Hematopoietic multipotent progenitor cell treated with erythropoietin and hydrocortisone succinate and interleukin-3 and kit ligand, for 4 days (in vitro differentiated cells): ENCODE data around the gene NME7.
"Not testable (repeated sequence)": the region's sequence is repeated elsewhere in the genome, so short reads cannot be mapped to it uniquely, and the experiment has no call there.

ENCODE experiments used
- DNase-seq: peaks from one replicate; pipeline ENCODE4 v3.0.0-alpha.2; 2015

NME7 gene

DNA sequence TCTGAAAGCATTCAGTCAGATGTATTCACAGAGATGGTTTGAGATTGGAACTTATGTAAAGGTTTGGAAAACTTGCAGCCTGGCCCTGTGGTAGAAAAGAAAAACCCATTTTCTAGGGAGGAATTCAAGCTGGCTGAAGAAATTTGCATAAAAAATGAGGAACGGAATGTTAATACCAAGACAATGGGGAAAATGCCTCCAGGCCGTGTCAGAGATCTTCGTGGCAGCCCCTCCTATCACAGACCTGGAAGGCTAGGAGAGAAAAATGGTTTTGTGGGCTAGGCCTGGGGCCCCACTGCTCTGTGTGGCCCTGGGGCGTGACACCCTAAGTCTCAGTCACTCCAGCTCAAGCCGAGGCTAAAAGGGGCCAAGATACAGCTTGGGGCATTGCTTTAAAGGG, 26.7 kb downstream of the NME7 start:
- peak; percentile 34 for DNase-seq

DNA sequence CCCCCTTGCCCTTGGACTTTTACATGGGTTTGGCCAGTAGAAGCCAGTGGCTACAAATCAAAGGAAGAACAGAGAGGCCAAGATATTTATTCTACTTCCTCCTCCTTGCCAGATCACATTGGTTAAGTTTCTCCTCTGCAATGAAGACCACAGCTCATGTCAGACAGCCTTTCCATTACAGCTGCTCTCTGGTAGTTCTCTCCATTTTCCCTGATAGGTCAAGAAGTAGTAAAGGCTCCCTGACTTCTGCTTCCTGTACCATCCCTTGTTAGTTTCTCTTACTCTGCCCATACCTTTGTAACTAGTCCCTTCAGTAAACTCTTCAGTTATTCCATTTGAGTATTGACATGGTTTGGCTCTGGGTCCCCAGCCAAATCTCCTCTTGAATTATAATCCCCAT, 27.8 kb downstream of the NME7 start:
- peak; percentile 22 for DNase-seq

DNA sequence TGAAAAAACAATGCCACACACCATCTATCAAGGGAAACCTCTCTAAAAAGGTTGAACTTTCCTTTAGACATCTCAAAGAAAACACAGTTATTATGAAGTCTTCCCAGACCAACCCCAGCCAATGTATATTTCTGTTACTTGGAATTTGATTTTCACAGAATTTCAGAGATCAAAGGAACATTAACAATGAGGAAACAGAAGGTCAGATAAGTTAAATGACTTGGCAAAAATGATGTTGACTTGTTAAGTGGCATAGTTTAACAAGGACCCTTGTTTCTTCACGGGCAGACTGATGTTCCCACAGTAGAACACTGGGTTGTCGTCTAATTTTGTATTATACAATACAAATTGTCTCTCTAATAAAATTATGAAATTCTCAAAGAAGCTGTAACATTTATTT, 29.0 kb downstream of the NME7 start:
- DNase-seq, result peak; percentile 93

- DNase-seq, result not testable (repeated sequence)
Measured at GRCh38 chr1:169336947-169337715, 30.5 kb downstream of the NME7 start.

DNA sequence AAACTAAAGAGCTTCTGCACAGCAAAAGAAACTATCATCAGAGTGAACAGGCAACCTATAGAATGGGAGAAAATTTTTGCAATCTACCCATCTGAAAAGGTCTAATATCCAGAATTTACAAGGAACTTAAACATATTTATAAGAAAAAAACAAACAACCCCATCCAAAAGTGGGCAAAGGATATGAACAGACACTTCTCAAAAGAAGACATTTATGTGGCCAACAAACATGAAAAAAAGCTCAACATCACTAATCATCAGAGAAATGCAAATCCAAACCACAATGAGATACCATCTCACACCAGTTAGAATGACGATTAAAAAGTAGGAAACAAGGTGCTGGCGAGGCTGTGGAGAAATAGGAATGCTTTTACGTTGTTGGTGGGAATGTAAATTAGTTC, 32.9 kb downstream of the NME7 start:
- not testable (repeated sequence) for DNase-seq

GRCh38 chr1:169330927-169331326, 36.7 kb downstream of the NME7 start:
- DNase-seq, result no peak

GRCh38 chr1:169329383-169329782, 38.2 kb downstream of the NME7 start:
- no peak for DNase-seq

- peak; percentile 78 for DNase-seq
Measured at GRCh38 chr1:169327875-169328274, 39.7 kb downstream of the NME7 start.

GRCh38 chr1:169326956-169327268, 40.7 kb downstream of the NME7 start:
- peak; percentile 73 for DNase-seq

DNA sequence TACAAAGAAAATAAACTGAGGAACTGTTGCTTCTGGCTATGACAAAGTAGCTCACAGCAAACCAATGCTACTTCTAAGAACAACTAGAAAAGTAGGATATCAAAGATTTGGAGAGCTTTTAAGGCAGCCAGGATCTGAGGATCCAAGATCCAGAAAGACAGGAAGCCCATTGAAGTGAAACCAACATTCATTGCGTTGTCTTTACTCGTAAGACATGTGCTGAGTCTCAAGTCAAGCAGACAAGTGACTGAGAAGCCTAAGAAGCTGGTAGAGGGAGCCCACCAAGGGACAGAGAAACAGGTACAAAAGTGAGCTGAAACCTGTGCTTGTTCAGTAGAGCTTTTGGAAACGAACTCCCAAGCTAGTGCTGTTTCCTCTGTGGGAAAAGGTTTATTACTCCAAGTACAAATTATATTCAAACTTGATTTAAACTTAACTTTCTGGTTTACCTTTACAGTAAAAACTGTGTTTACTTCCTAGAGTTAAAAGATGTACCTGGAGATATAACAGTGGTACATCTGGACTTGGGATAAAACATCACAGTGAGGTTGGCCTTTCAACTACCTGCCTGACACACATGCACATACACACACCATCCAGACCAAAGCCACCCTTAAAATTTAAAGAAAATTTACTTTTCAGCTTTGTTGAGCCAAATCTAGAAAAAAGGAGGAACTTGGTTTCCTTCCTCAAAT, 41.2 kb downstream of the NME7 start:
- DNase-seq, result peak; percentile 47

DNA sequence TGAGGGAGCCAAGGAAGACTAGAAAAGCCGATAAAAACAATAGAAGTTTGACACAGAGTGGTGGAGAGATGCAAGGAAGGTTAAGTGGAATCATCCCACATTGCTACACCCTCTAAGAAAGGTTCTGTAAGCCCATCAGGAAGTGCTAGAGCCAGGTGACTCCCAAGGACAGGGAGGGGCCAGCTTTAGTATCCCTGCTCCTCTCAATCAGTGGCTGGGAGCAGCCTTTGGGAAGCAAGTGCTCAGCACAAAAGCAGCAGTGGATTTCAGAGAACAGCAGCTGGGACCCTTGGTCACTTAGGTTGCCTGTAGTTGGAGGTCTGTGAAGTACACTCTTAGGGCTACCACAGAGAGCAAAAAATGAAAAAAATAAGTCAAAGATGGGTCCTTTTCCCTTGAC, 42.5 kb downstream of the NME7 start:
- DNase-seq, result no peak

DNA sequence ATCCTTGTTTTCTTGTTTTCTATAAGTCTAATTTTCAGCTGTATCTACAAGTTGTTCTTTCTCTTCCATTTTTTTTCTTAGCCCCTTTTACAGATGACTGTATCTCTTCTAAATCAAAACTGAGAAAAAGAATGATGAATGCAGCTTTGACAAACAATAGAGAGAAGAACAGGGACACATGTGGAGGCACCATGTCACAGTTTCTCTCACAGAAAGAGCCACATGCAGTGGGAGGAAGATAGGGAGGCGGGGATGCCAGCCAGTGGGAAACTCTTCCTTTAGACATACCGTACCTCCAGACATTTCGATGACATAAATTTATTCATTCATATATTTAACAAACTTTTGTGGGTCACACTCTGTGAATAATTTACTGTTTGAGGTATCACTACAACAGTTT, 45.5 kb downstream of the NME7 start:
- DNase-seq, result no peak

GRCh38 chr1:169321539-169321938, 46.1 kb downstream of the NME7 start:
- no peak for DNase-seq

DNA sequence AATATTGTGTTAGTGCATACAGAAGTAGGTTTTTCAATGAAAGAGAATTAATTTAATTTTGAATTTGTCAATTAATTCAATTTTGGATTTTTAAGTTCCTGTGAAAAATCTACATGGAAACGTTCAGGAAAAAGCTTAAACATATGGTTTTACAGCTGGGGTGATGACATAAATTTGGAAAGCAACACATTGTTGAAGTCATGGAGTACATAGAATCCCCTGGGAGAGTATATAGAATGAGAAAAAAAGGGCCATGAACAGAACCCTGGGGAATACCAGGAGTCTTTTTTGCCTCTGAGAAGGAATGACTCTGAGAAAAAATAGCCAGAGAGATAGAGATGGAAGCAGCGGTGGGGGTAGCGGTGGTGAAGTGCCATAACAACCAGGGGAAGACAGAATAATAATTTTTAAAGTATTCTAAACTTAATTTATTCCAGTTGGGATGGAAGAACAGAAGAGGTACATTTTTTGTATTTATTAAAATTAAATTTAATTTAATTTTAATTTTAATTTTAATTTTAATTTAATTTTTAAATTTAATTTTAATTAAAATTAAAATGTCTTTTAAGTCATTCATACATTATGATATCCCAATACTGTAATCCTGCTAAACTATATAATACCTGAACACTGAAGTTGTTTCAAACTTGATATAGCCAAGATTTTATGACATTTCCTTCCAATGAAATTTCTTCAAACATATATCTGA, 48.9 kb downstream of the NME7 start:
- DNase-seq, result no peak

- DNase-seq, result no peak
Measured at GRCh38 chr1:169316556-169316955, 51.0 kb downstream of the NME7 start.

DNA sequence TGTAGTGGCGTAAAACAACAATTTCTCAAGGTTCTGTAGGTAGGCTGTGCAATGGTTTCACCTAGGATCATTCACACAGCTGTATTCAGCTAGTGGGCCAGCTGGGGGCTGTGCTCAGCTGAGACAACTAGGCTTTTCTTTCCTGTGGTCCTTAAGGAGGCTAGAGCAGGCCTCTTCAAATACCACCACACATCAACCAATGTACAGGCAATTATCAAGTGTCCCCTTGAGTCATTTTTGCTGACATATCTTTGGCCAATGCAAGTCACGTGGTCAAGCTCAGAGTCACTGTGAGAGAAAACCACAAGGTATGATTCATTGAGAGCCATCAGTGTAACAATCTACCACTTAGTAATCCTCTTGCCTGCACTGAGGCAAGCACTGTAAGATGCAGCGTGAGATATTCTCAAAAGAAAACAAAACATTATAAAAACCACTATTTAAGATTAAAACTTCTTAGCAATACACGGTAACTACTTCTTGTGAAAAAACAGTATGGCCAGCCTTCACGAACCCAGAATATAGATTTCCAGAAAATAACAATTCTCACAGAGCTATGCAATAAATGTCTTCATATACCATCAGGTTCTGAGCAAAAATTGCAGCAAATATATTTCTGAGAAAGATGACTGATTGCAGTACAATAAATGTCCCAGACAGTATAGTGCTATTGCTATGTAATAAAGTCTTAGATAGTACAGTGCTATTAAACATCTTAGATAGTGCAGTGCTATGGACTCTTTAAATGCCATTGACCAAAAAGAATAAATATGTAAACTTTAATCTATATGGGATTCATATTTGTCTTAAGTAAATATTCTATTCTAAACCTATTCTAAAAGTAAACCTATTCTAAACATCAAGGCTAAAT, 55.3 kb downstream of the NME7 start:
- DNase-seq, result peak; percentile 94

DNA sequence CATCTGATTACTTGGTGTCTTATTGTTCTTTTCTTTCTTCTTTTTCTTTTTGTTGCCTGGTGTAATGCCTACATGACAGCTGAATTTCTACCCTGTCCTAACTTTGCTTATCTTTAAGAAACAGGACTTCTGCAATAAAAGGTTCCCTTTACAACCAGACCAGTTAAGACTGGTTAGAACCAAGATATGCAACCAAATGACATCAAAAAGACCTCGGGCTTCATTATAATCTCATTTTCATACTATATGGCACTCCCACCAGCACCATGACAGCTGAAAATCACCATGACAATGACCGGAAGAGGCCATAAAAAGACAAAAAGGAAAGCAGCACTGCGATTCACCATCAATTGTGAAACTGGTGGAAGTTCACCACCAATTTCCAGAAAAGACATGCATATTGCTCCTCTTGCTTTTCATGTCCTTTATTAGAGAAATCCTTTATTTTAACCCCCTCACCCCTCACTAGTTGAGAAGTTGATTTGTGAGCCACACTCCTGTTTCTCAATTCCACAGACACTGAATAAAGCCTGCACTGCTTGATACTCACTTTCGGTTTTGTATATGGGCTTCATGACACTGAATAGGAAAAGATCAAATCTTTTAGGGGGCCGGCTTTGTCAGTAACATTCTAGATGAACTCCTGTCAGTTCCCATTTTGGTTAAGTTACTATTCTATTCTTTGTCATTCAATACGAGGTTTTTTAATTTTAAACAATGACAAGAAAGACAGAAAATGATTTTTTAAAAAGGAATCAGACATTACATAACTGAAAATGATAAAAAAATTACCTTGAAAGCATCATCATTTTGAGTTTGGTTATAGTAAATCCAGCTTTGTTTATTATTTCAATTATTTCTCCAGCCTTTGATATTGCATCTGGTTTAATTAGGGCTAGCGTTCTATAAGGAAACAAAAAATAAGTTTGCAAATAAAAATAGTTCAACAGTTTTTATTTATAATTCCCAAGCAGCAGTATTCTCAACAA, 58.1 kb downstream of the NME7 start:
- peak; percentile 96 for DNase-seq

GRCh38 chr1:169308313-169309039, 59.1 kb downstream of the NME7 start:
- DNase-seq, result no peak

GRCh38 chr1:169307176-169307575, 60.4 kb downstream of the NME7 start:
- DNase-seq, result no peak

DNA sequence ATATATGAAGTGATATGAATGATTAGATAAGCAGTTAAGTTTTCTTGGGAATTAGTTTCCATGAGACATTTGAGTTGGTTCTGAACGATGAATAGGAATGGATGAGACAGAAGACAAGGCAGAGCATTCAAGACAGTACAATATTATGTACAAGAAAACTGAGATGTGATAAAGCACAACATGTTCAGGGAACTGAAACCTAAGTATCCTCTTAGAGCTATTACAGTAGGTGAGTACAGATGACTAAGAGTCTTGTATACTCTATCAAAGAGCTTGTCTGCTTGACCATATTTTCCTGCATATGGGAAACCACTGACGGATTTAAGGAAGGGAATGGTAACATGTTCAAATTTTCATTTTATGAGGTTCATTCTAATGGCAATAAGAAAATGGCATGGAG, 61.6 kb downstream of the NME7 start:
- no peak for DNase-seq

GRCh38 chr1:169305356-169305755, 62.2 kb downstream of the NME7 start:
- no peak for DNase-seq
